NT2/D1 (cell line): Measurements from ENCODE around the gene PCSK1.

Experiments used
- DNase-seq: peaks from one replicate; pipeline ENCODE4 v3.0.0-alpha.2; 2011; ENCODE audit warnings: low read depth, low spot score
- H3K27me3 ChIP-seq: 2 replicates; pipeline ENCODE4 v1.6.0; 2011; ENCODE audit warnings: mild to moderate bottlenecking; ENCODE audit not compliant: insufficient read length, insufficient read depth
- H3K36me3 ChIP-seq: 2 replicates; pipeline ENCODE4 v1.6.1; 2011; ENCODE audit warnings: mild to moderate bottlenecking, low read length, mixed read lengths; ENCODE audit not compliant: insufficient read depth, insufficient read length
- H3K4me1 ChIP-seq: 2 replicates; pipeline ENCODE4 v1.5.1; 2011; ENCODE audit not compliant: insufficient read depth, insufficient read length
- H3K4me3 ChIP-seq: 2 replicates; pipeline ENCODE4 v1.5.1; 2011; ENCODE audit warnings: low read depth; ENCODE audit not compliant: insufficient read length
- H3K9ac ChIP-seq: 2 replicates; pipeline ENCODE4 v1.6.0; 2011; ENCODE audit warnings: low read depth; ENCODE audit not compliant: insufficient read length
- H3K9me3 ChIP-seq: 2 replicates; pipeline ENCODE4 v1.5.1; 2011; ENCODE audit warnings: mild to moderate bottlenecking, low read length; ENCODE audit not compliant: insufficient read depth
- SUZ12 ChIP-seq: IDR thresholded peaks from 2 replicates; pipeline ENCODE4 v1.6.1; 2011; ENCODE audit not compliant: insufficient read length, insufficient read depth; ENCODE audit errors: extremely low read depth
- YY1 ChIP-seq: IDR thresholded peaks from 2 replicates; pipeline ENCODE4 v1.6.1; 2011; ENCODE audit not compliant: insufficient read length, insufficient read depth
- ZNF274 ChIP-seq: IDR thresholded peaks from 2 replicates; pipeline ENCODE4 v1.6.1; 2011; ENCODE audit warnings: mild to moderate bottlenecking, low read depth, low read length

The PCSK1 gene

GRCh38 chr5:96470785-96471184, 37.7 kb upstream of the PCSK1 start:
- H3K4me1 ChIP-seq, result no peaks in the 10 kb centered on the region
- no peak for DNase-seq
- no peak overlapping the region for H3K9ac ChIP-seq
- H3K36me3 ChIP-seq, result no peaks in the 10 kb centered on the region
- H3K4me3 ChIP-seq, result no peak overlapping the region
- H3K27me3 ChIP-seq, result no peaks in the 10 kb centered on the region
- no peaks in the 10 kb centered on the region for H3K9me3 ChIP-seq
- no peak for TF ChIP-seq ZNF274
- no peak for TF ChIP-seq YY1
- TF ChIP-seq SUZ12, result no peak

GRCh38 chr5:96468956-96469355, 35.9 kb upstream of the PCSK1 start:
- no peak for TF ChIP-seq ZNF274
- TF ChIP-seq SUZ12, result no peak
- no peak for TF ChIP-seq YY1
- no peak for DNase-seq
- H3K36me3 ChIP-seq, result no peaks in the 10 kb centered on the region
- no peak overlapping the region for H3K4me3 ChIP-seq
- H3K9me3 ChIP-seq, result no peaks in the 10 kb centered on the region
- no peaks in the 10 kb centered on the region for H3K27me3 ChIP-seq
- no peaks in the 10 kb centered on the region for H3K4me1 ChIP-seq
- no peak overlapping the region for H3K9ac ChIP-seq

GRCh38 chr5:96463091-96463490, 30.0 kb upstream of the PCSK1 start:
- H3K4me1 ChIP-seq, result no peaks in the 10 kb centered on the region
- H3K27me3 ChIP-seq, result no peaks in the 10 kb centered on the region
- H3K36me3 ChIP-seq, result no peaks in the 10 kb centered on the region
- H3K4me3 ChIP-seq, result no peak overlapping the region
- H3K9ac ChIP-seq, result no peak overlapping the region
- no peak for TF ChIP-seq ZNF274
- TF ChIP-seq YY1, result no peak
- no peak for TF ChIP-seq SUZ12
- no peak for DNase-seq
- no peaks in the 10 kb centered on the region for H3K9me3 ChIP-seq

- no peak for DNase-seq
- Histone ChIP-seq H3K9me3 (no peaks in the 10 kb centered on the region), H3K36me3 (no peaks in the 10 kb centered on the region), H3K4me3 (no peak overlapping the region), H3K27me3 (no peaks in the 10 kb centered on the region), H3K4me1 (no peaks in the 10 kb centered on the region), H3K9ac (no peak overlapping the region)
- TF ChIP-seq ZNF274 (no peak), YY1 (no peak), SUZ12 (no peak)
These were observed 26.5 kb upstream of the PCSK1 start for GRCh38 chr5:96459313-96460121.

GRCh38 chr5:96458176-96458575, 25.1 kb upstream of the PCSK1 start:
- Histone ChIP-seq H3K27me3 (no peaks in the 10 kb centered on the region), H3K4me3 (no peak overlapping the region), H3K9me3 (no peaks in the 10 kb centered on the region), H3K36me3 (no peaks in the 10 kb centered on the region), H3K9ac (no peak overlapping the region), H3K4me1 (no peaks in the 10 kb centered on the region)
- DNase-seq, result no peak
- TF ChIP-seq YY1 (no peak), ZNF274 (no peak), SUZ12 (no peak)

GRCh38 chr5:96455789-96456188, 22.7 kb upstream of the PCSK1 start:
- TF ChIP-seq ZNF274 (no peak), YY1 (no peak), SUZ12 (no peak)
- no peaks in the 10 kb centered on the region for H3K27me3 ChIP-seq
- DNase-seq, result no peak
- H3K4me1 ChIP-seq, result no peaks in the 10 kb centered on the region
- H3K36me3 ChIP-seq, result no peaks in the 10 kb centered on the region
- no peaks in the 10 kb centered on the region for H3K9me3 ChIP-seq
- H3K9ac ChIP-seq, result no peak overlapping the region
- no peak overlapping the region for H3K4me3 ChIP-seq

GRCh38 chr5:96453394-96453793, 20.3 kb upstream of the PCSK1 start:
- Histone ChIP-seq H3K4me3 (no peak overlapping the region), H3K36me3 (no peaks in the 10 kb centered on the region)
- TF ChIP-seq YY1, result no peak
- no peak for TF ChIP-seq SUZ12
- TF ChIP-seq ZNF274, result no peak

GRCh38 chr5:96447949-96448348, 14.9 kb upstream of the PCSK1 start:
- Histone ChIP-seq H3K9me3 (no peaks in the 10 kb centered on the region), H3K36me3 (no peaks in the 10 kb centered on the region), H3K9ac (no peak overlapping the region), H3K4me1 (no peaks in the 10 kb centered on the region), H3K27me3 (no peaks in the 10 kb centered on the region), H3K4me3 (no peak overlapping the region)
- TF ChIP-seq YY1 (no peak), ZNF274 (no peak), SUZ12 (no peak)
- no peak for DNase-seq

More at GRCh38 chr5:96453394-96453793, 20.3 kb upstream of the PCSK1 start:
- Histone ChIP-seq H3K9ac (no peak overlapping the region), H3K4me1 (no peaks in the 10 kb centered on the region), H3K9me3 (no peaks in the 10 kb centered on the region), H3K27me3 (no peaks in the 10 kb centered on the region)
- no peak for DNase-seq
